ENCODE data around the gene ADAMTS16.
"Not testable (repeated sequence)": the region's sequence is repeated elsewhere in the genome, so short reads cannot be mapped to it uniquely, and the experiment has no call there.

Gene ADAMTS16, protein sequence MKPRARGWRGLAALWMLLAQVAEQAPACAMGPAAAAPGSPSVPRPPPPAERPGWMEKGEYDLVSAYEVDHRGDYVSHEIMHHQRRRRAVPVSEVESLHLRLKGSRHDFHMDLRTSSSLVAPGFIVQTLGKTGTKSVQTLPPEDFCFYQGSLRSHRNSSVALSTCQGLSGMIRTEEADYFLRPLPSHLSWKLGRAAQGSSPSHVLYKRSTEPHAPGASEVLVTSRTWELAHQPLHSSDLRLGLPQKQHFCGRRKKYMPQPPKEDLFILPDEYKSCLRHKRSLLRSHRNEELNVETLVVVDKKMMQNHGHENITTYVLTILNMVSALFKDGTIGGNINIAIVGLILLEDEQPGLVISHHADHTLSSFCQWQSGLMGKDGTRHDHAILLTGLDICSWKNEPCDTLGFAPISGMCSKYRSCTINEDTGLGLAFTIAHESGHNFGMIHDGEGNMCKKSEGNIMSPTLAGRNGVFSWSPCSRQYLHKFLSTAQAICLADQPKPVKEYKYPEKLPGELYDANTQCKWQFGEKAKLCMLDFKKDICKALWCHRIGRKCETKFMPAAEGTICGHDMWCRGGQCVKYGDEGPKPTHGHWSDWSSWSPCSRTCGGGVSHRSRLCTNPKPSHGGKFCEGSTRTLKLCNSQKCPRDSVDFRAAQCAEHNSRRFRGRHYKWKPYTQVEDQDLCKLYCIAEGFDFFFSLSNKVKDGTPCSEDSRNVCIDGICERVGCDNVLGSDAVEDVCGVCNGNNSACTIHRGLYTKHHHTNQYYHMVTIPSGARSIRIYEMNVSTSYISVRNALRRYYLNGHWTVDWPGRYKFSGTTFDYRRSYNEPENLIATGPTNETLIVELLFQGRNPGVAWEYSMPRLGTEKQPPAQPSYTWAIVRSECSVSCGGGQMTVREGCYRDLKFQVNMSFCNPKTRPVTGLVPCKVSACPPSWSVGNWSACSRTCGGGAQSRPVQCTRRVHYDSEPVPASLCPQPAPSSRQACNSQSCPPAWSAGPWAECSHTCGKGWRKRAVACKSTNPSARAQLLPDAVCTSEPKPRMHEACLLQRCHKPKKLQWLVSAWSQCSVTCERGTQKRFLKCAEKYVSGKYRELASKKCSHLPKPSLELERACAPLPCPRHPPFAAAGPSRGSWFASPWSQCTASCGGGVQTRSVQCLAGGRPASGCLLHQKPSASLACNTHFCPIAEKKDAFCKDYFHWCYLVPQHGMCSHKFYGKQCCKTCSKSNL

DNA sequence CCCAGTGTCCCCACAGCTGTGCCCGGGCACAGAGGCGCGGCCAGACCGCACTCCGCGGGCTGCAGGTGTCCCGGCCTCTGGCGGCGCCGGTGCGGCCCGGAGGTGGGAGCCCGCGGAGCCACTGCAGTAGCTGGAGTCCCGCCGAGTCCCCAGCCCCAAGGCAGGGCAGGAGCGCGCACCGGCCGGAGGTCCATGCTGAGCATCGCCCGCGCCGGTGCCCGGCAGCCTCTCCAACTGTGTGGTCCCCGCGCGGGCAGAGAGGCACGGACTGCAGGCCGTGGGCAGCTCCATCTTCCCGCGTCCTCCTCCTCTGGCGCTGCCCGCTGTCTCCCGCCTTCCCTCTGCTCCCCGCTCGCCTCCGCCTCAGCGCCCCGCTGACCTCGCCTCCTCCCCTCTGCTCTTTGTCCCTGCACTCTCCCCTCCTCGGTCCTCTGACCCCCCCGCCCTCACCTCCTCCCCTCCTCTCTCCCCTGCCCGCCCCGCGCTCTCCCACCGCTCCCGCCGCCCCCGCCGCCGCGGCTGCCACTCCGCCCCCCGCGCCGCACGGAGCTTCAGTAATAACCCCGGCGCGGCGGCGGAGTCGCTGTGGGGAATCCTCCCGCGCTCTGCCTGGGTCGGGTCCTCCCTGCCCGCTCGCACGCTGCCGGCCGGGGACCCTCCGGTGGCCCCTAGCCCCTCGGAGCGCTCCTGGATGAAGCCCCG, at the start of gene ADAMTS16:
ADAMTS16 (plus strand) TSS at position 554 of the 702 bp plus-strand sequence; CDS start at position 692, 138 bp downstream.
- DNase-seq: no peak

DNA sequence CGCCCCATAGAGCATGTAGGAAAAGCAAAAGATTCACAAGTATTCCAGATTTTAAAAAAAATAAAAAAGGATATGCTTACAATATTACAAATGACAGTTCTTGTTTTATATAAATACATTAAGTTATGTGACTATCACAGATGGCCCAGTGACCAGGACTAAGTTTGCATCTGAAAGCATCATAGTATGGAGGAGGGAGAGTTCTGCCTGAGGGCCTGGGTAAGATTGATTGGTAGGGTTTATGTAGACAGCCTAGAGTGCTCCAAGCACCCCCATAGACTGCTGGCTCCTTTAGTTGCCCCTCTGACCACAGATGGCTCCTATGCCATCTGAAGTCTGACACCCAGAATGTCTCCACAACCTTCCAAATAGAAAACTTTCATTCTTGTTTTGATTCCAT, 48.0 kb upstream of the ADAMTS16 start:
- DNase-seq: no peak

DNA sequence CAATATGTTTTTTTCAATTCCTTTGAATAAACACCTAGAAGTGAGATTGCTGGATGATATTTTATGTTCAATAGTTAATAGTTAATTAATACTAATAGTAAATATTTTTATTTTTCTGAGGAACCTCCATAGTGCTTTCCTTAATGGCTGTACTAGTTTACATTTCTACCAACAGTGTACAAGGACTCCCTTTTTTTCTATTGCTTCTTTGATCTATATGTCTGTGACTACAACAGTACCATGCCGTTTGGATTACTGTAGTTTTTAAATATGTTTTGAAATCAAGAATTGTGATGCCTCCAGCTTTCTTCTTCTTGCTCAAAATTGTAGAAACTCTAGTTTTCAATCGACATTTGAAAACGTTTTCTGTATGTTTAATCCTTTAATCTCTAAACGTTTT, 39.5 kb upstream of the ADAMTS16 start:
- no peak for DNase-seq

DNA sequence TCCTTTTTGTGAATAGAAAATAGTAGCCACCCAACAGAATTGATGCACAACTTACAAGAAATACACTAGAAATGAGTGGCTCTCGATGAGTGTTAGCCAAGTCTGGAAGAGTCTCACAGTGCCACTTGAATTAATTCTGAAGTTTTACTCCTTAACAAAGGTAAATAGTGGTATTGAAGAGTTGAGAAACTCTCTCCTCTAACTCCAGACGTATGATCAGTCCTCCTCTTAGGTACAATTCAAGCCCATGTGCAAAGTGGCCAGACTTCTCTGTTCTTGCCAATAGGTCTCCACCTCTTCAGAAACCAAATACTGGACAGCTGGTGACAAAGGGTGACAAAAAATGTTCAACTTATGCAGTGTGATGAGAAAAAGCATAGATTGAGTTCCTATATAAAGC, 38.5 kb upstream of the ADAMTS16 start:
- no peak for DNase-seq

DNA sequence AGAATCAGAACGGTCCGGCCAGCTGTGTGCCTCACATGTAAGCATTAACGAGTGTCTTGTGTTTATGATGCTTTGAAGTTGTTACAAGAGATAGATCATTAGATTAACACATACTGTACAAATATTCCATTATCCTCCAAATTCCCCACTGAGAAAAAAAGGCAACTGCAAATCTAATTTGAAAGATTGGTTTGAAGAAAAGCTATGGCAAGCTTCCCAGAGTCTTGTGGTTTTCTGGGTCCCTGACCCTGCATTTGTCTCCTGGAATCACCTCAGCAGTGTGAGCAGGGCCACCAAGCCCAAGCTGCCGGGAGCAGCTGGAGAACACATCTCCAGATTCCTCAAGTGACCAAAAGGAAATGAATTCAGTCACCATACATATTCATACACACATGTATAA, 36.9 kb upstream of the ADAMTS16 start:
- DNase-seq: no peak

DNA sequence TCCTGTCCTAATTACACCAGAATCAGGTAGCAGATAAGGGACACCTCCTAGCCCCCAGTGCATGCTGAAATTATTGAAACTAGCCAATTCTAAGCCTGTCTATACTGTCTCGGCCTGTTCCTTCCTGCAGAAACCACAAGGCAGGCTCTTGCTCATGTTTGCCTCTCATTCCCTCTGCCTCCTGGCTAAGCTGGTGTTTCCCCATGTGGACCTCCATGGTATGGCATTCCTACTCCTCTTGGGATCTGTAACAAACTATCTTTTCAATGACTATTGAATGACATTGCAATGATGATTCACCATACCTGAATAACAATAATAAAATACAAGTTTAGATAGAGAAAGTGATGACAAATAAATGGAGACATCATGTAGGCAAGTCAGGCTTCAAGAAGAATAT, 35.6 kb upstream of the ADAMTS16 start:
- no peak for DNase-seq

DNA sequence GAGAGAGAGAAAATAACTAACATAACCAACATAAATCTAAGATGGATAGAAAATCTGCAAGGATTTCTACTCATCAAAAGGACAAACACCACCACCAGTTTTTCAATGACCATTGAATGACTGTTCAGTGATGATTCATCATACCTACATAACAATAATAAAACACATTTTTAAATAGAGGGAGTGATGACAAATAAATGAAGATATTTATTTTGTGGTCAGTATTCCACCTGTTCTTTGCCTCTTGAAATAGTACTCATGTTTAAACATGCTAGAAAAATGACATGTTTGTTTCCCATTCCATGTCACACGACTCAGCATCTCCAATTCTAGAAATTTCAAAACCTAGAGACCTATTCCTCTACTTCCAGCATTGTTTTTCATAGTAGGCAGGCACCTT, 34.6 kb upstream of the ADAMTS16 start:
- DNase-seq: no peak

DNA sequence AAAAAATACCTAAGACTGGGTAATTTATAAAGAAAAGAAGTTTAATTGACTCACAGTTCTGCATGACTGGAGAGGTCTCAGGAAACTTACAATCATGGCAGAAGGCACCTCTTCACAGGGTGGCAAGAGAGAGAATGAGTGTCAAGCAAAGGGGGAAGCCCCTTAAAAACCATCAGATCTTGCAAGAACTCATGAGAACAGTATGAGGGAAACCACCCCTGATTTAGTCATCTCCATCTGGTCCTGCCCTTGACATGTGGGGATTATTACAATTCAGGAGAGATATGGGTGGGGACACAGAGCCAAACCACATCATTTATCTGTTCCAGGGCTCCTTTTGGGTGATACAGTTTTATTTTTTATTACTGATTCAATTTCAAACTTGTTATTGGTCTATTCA, 23.2 kb upstream of the ADAMTS16 start:
- DNase-seq: no peak

DNA sequence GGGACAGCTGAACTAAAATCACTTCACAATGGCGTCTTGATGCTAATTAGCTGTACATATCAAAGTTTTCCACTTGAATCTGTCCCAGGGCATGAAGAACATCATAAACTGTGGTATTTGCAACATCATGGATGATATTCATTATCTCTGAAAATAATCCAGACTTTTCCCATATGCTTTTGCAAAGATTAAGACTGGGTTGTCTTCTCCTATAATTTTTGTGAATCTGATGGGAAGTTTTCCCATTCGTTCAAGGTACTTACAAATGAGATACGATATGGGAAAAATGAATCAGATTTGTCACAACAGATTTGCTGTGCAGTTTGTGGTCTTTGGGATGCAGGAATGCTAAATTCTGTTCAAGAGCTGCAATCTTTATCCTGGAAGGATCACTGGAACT, 17.4 kb upstream of the ADAMTS16 start:
- DNase-seq: no peak

DNA sequence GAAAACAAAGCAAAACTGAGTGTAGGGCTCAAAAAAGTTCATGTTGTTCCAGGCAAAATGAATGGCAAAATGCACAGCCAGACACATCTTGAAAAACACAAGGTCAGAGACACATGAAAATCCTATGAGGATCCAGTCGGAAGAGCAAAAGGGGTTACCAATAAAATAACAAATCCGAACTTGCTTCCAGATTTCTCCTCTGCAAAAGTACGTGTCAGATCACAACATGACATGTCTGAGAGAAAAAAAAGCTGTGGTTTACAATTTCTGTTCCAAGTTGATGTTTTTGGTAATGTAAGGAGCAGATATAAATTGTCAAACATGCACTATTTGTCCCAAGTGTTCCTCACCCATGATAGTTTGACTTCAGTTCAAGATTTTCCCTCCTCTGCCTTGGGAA, 15.9 kb upstream of the ADAMTS16 start:
- DNase-seq: no peak

DNA sequence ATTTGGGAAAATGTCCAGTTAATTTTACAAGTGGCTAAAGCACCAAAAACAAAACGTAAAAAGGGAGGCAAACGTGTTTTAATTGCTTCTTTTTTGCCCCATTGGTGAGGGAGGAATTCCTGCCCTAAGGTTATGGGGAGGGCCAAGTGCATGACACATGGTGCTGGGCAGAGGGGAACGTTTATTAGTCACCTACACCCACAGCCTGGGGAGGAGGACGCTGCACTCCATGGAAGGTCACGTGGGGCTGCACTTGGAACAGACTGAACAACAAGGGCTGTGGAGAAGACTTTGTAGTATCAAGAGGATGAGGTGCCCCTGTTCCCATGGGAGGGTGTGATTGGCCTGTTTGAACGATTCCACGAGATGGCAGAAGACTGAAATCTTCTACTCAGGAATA, 13.7 kb upstream of the ADAMTS16 start:
- no peak for DNase-seq

DNA sequence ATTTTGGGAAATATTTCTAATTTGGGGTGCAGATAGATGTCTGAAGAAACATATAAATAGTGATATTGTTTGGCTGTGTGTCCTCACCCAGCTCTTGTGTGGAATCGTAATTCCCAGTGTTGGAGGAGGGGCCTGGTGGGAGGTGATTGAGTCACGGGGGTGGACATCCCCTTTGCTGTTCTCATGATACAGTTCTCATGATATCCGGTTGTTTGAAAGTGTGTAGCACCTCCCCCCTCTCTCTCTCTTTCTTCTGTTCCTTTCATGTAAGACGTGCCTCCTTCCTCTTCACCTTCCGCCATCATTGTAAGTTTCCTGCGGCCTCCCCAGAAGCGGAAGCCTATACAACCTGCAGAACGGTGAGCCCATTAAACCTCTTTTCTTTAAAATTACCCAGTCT, 11.4 kb upstream of the ADAMTS16 start:
- no peak for DNase-seq

DNA sequence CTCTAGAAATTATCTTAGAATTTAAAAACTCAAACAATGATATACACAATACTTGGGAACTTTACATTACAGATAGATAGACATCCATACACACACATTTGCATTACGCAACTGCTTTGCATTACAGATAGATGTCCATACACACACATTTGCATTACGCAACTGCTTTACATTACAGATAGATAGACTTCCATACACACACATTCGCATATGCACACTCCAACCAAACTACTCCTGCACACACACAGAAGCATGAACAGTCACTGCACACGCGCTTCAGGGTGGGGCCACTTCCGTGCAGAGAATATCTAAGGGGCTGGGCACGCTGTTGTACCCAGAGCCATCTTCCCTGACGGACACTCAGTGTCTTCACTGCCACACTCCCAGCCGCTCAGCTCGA, 7.9 kb upstream of the ADAMTS16 start:
- no peak for DNase-seq

DNA sequence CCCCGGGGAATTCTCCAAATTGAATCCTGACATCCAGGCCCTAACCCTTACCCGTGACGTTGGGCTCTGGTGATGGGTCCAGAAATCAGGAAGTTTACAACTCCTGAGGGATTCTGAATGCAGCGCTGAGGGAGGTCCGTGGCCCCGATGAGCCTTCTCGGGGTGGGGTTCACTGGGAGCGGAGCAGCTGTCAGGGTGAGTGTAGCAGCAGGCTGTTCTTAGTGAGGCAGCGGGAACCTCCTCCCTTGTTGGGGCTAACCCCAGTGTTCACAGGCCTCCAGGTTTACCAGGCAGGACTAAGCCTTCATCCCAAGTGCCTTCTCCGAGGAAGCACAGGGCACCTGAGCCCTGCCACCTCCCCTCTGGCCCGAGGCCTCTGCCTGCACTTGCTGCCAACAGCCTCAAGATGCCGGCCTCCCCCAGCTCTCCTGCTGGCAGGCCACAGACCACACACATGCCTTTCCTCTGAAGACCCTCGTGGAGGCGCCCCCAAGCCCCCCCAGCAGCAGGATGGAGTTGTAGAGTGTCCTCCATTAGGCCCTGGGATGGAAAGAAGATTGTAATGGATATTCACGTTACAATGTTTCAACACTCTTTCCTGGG, 7.3 kb upstream of the ADAMTS16 start:
- no peak for DNase-seq

DNA sequence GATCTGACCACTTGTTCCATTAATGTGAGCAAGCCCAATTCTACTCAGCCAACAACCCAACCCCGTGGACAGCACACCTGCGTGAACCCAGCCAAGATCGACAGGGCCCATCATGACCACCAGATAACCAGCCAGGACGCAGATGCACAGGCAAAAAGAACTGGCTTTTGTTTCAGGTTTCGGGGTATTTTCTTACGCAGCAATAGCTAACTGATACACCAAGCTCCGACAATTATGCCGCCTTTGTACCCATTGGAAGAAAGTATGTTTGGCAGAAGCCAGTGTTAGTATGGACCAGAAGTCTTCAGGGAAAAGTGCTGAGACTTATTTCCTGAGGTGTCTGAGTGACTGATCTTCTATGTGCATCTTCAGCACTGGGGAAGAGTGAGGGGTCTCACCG, 6.0 kb upstream of the ADAMTS16 start:
- no peak for DNase-seq

DNA sequence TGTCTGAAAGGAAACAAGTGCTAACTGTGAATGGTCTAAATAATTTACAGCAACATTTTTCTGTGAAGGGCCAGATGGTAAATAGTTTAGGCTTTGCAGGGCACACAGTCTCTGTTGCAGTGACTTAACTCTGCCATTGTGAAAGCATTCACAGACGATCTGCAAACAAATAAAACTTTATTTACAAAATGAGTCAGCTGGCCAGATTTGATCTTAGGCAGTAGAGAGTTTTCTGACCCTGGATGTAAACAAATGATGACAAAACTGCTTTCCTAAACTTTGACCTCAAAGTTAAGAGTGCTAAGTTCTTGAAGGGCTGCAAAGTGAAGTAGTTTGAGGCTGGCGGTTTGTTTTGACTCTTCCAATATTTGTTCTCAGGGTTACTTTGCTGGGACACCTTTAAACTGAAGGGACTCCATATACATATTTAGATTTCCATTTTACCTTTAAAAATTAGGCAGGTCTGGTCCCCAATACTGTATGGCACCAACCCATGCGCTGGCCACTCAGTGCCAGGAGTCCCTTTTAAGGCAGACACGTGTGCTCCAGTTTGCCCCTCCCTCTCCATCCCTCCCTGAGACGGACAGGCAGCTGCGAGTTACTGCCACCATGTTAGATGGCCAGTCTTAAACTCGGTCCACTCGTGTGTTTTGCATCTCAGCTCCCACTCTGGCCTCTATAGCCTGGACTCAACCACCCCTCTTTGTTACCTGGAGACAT, 4.0 kb upstream of the ADAMTS16 start:
- no peak for DNase-seq

DNA sequence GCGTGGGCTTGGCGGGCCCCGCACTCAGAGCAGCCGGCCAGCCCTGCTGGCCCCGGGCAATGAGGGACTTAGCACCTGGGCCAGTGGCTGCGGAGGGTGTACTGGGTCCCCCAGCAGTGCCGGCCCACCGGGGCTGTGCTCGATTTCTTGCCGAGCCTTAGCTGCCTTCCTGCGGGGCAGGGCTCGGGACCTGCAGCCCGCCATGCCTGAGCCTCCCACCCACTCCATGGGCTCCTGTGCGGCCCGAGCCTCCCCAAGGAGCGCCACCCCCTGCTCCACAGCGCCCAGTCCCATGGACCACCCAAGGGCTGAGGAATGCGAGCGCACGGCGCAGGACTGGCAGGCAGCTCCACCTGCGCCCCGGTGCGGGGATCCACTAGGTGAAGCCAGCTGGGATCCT, 2.3 kb upstream of the ADAMTS16 start:
- not testable (repeated sequence) for DNase-seq

DNA sequence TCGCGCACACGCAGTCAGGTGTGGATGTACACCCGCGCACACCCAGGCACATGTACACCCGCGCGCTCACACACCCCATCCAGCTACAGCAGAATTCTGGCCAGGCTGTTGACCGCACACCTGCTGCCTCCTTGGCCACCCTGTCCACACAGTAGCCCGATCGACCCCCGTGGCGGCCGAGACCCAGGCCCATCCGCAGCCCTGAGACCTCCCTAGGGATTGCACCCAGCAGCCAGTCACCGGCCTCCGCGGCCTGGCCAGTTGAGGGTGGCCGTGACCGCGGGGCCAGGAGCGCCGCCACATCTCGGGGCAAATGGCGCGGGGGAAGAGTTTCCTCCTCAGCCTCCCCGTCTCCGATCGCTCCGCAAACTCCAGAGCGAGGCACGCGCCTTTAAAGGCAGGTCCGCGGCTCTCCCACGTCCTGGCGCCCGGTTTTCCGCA, 774 bp upstream of the ADAMTS16 start:
- no peak for DNase-seq

DNA sequence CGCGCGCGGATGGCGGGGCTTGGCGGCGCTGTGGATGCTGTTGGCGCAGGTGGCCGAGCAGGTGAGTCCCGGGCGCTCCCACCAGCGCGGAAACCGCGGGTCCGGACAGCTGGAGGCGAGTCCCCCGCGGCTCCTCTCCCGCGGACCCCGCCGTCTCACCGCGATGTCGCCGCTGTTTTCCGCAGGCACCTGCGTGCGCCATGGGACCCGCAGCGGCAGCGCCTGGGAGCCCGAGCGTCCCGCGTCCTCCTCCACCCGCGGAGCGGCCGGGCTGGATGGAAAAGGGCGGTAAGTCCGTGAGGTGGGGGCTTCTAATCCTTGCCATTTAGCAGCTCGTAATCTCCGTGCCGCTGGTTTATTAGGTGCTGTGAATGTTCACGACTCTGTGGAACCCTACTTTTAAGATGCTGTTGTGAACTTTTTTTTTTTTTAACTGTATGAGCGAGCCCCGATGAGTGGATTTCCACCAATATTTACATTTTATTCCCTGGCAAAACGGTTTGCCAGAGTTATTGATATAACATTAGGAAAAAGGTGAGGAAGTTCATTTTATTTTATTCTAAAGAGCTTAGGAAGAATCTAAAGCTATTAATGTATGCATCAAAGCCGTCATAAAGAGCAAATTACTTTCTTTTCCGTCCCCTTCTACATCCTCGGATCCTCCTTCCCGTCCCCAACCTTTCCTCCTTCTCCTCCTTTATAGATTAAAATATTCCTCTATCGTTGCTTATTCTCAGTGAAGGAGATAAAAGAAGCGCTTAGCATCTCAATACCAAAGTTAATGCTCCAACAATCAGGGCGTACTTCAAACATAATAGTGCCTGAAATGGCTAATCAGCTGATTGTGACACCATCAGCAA, 579 bp downstream of the ADAMTS16 start:
- no peak for DNase-seq

DNA sequence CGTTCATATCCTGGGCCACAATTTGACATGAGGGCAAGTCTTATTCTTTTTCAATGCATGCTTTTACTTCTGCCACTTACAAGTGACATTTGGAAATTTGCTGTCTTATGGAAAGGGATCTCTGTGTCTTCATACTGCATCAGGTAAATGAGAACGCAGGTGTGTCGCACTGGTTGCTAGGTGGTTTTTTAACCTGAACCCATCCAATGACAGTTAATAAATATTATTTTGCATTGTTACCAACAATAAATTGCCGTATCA, 1.1 kb downstream of the ADAMTS16 start:
- no peak for DNase-seq
